H1 (cell line): ENCODE data around the gene CFAP65. TPM values are rescaled to one million over a fixed set of nuclear protein-coding genes. Genes with fewer than 3 reads are reported as not detected.
A peak's percentile ranks its signal among the peaks of the same experiment; 100 is the strongest.

Experiments used
- CHD2 ChIP-seq: IDR thresholded peaks from 2 replicates; pipeline ENCODE4 v1.6.1; 2012; ENCODE audit warnings: low read length, improper control_type of control experiment
- EP300 ChIP-seq, 2 experiments: IDR thresholded peaks; 1 replicate in 1 of 2; 2 replicates in 1 of 2; pipeline ENCODE4 v1.6.1; 2011 to 2012; ENCODE audit warnings: low read depth in 2 of 2, low read length in 2 of 2, mild to moderate bottlenecking in 2 of 2, borderline replicate concordance in 1 of 2, inconsistent platforms in 1 of 2, moderate library complexity in 1 of 2
- JUN ChIP-seq: IDR thresholded peaks from 2 replicates; pipeline ENCODE4 v1.6.1; 2011; ENCODE audit warnings: low read depth, mild to moderate bottlenecking, improper control_type of control experiment, low read length
- SP1 ChIP-seq: IDR thresholded peaks from 2 replicates; pipeline ENCODE4 v1.6.1; 2011; ENCODE audit warnings: low read depth, low read length
- SP4 ChIP-seq: IDR thresholded peaks from 2 replicates; pipeline ENCODE4 v1.6.1; 2012; ENCODE audit warnings: low read length, inconsistent platforms
- polyA plus RNA-seq, 7 experiments: library from polyadenylated mRNA; depleted of rRNA in 3 of 7; stranded (reverse) in 5 of 7; unstranded in 2 of 7; fragments of >200 nt in 5 of 7; fragments of 200-250 nt in 2 of 7; gene quantifications; 1 replicate in 5 of 7; 2 replicates in 1 of 7; 4 replicates in 1 of 7; pipeline versions ENCODE4 v1.2.1 to v1.2.3, GENCODE V29; 2011 to 2013; ENCODE audit warnings: missing spikeins in 2 of 7, mixed read lengths in 2 of 7
- total RNA-seq: library from RNA; stranded (reverse); fragmentation: NEBNext Ultra II Directional; extraction: Animal tissue kit (Norgen Biotek cat#: 25700); gene quantifications from 2 replicates; pipeline ENCODE4 v1.2.1, GENCODE V29; 2021
- TF ChIP-seq, protein P1 (sequence below): fragments of 300-600 bp; sonication (generic); IDR thresholded peaks from 2 replicates; pipeline ENCODE4 v1.7.1; 2012; ENCODE audit warnings: low read length, moderate library complexity, mild to moderate bottlenecking, inconsistent platforms; ENCODE audit not compliant: insufficient replicate concordance
- TF ChIP-seq, protein P2 (sequence below): IDR thresholded peaks from 2 replicates; pipeline ENCODE4 v1.6.1; 2012; ENCODE audit warnings: inconsistent platforms
- TF ChIP-seq, protein P3 (sequence below): IDR thresholded peaks from 2 replicates; pipeline ENCODE4 v1.6.1; 2012; ENCODE audit warnings: low read length, inconsistent platforms

Gene CFAP65
- total and polyA plus RNA-seq, 2 of the 8 experiments (the other 6 are each of a cell fraction or from before 2014, with no cell fraction given), result 0.19 to 0.45 TPM

DNA sequence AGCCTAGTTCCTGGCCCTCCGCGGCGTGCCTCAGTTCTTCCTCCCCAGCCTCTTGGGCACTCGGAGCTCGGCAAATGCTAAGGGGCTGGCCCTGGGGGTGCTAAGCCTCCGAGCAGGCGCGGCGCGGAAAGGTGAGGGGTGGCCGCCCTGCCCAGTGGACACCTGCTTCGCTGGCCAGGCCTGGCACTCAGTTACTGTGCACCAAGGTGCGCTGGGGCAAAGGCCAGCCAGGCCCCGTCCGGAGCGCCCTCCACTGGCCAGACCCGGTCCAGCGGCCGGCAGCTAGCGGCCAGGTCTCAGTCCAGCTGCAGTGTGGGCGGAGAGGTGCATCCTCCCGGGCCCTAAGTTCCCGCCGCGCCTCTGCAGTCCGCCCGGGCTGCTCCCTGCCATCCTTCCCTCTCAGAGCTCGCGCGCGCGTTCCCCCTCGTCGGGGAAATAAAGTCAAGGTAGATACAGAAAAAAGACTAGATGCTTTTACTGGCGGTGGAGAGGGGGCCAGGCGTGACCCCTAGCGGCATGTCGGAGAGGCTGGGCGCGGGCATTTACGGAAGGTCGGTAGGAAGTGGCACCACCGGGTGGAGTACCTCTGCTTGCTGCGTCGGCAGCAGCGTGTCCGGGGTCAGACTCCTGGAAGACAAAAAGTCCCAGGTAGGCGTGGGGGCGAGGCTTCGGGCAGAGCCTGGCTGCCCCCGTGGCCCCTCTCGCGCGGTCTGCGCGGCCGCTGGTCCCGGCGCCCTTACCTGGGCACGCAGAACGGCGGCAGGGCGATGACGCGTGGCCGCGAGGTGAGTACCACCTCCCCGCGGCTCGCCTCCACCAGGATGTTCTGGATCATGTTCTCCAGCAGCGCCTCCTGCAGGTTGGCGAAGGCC, 38.7 kb downstream of the CFAP65 start (continued):
- TF ChIP-seq, protein P1, sequence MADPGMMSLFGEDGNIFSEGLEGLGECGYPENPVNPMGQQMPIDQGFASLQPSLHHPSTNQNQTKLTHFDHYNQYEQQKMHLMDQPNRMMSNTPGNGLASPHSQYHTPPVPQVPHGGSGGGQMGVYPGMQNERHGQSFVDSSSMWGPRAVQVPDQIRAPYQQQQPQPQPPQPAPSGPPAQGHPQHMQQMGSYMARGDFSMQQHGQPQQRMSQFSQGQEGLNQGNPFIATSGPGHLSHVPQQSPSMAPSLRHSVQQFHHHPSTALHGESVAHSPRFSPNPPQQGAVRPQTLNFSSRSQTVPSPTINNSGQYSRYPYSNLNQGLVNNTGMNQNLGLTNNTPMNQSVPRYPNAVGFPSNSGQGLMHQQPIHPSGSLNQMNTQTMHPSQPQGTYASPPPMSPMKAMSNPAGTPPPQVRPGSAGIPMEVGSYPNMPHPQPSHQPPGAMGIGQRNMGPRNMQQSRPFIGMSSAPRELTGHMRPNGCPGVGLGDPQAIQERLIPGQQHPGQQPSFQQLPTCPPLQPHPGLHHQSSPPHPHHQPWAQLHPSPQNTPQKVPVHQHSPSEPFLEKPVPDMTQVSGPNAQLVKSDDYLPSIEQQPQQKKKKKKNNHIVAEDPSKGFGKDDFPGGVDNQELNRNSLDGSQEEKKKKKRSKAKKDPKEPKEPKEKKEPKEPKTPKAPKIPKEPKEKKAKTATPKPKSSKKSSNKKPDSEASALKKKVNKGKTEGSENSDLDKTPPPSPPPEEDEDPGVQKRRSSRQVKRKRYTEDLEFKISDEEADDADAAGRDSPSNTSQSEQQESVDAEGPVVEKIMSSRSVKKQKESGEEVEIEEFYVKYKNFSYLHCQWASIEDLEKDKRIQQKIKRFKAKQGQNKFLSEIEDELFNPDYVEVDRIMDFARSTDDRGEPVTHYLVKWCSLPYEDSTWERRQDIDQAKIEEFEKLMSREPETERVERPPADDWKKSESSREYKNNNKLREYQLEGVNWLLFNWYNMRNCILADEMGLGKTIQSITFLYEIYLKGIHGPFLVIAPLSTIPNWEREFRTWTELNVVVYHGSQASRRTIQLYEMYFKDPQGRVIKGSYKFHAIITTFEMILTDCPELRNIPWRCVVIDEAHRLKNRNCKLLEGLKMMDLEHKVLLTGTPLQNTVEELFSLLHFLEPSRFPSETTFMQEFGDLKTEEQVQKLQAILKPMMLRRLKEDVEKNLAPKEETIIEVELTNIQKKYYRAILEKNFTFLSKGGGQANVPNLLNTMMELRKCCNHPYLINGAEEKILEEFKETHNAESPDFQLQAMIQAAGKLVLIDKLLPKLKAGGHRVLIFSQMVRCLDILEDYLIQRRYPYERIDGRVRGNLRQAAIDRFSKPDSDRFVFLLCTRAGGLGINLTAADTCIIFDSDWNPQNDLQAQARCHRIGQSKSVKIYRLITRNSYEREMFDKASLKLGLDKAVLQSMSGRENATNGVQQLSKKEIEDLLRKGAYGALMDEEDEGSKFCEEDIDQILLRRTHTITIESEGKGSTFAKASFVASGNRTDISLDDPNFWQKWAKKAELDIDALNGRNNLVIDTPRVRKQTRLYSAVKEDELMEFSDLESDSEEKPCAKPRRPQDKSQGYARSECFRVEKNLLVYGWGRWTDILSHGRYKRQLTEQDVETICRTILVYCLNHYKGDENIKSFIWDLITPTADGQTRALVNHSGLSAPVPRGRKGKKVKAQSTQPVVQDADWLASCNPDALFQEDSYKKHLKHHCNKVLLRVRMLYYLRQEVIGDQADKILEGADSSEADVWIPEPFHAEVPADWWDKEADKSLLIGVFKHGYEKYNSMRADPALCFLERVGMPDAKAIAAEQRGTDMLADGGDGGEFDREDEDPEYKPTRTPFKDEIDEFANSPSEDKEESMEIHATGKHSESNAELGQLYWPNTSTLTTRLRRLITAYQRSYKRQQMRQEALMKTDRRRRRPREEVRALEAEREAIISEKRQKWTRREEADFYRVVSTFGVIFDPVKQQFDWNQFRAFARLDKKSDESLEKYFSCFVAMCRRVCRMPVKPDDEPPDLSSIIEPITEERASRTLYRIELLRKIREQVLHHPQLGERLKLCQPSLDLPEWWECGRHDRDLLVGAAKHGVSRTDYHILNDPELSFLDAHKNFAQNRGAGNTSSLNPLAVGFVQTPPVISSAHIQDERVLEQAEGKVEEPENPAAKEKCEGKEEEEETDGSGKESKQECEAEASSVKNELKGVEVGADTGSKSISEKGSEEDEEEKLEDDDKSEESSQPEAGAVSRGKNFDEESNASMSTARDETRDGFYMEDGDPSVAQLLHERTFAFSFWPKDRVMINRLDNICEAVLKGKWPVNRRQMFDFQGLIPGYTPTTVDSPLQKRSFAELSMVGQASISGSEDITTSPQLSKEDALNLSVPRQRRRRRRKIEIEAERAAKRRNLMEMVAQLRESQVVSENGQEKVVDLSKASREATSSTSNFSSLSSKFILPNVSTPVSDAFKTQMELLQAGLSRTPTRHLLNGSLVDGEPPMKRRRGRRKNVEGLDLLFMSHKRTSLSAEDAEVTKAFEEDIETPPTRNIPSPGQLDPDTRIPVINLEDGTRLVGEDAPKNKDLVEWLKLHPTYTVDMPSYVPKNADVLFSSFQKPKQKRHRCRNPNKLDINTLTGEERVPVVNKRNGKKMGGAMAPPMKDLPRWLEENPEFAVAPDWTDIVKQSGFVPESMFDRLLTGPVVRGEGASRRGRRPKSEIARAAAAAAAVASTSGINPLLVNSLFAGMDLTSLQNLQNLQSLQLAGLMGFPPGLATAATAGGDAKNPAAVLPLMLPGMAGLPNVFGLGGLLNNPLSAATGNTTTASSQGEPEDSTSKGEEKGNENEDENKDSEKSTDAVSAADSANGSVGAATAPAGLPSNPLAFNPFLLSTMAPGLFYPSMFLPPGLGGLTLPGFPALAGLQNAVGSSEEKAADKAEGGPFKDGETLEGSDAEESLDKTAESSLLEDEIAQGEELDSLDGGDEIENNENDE, result no peak
- TF ChIP-seq, protein P2, sequence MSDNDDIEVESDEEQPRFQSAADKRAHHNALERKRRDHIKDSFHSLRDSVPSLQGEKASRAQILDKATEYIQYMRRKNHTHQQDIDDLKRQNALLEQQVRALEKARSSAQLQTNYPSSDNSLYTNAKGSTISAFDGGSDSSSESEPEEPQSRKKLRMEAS, result peak; percentile 87
- TF ChIP-seq JUN, result no peak
- TF ChIP-seq SP1, result no peak
- TF ChIP-seq CHD2, result no peak
- TF ChIP-seq EP300 (IDR thresholded peaks at IDR 0.05; ENCODE audit: borderline replicate concordance in 1 of 2, low read depth in 2 of 2, low read length in 2 of 2), result no peak
- TF ChIP-seq, protein P3, sequence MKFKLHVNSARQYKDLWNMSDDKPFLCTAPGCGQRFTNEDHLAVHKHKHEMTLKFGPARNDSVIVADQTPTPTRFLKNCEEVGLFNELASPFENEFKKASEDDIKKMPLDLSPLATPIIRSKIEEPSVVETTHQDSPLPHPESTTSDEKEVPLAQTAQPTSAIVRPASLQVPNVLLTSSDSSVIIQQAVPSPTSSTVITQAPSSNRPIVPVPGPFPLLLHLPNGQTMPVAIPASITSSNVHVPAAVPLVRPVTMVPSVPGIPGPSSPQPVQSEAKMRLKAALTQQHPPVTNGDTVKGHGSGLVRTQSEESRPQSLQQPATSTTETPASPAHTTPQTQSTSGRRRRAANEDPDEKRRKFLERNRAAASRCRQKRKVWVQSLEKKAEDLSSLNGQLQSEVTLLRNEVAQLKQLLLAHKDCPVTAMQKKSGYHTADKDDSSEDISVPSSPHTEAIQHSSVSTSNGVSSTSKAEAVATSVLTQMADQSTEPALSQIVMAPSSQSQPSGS, result no peak; the same call in 1 of the 2 replicates
- no peak; the same call in 1 of the 2 replicates for TF ChIP-seq SP4
